IMR-90 (cell line): ENCODE results near the gene AQP6.

Source experiments
- BHLHE40 ChIP-seq: fragments of 150-350 bp; IDR thresholded peaks from 2 replicates; pipeline ENCODE4 v1.6.1; 2016; ENCODE audit warnings: mild to moderate bottlenecking, low read depth, low read length
- CEBPB ChIP-seq: IDR thresholded peaks from 2 replicates; pipeline ENCODE4 v1.6.1; 2012; ENCODE audit warnings: low read depth, low read length, improper control_type of control experiment
- MXI1 ChIP-seq: IDR thresholded peaks from 2 replicates; pipeline ENCODE4 v1.6.1; 2012; ENCODE audit warnings: low read depth, mild to moderate bottlenecking, low read length, moderate library complexity, borderline replicate concordance
- NFE2L2 ChIP-seq: fragments of 150-350 bp; IDR thresholded peaks from 2 replicates; pipeline ENCODE4 v1.6.1; 2016; ENCODE audit warnings: low read depth, mild to moderate bottlenecking, low read length
- POLR2A ChIP-seq: IDR thresholded peaks from 2 replicates; pipeline ENCODE4 v1.6.1; 2012; ENCODE audit warnings: mild to moderate bottlenecking, low read depth, low read length
- RCOR1 ChIP-seq: IDR thresholded peaks from 2 replicates; pipeline ENCODE4 v1.6.1; 2012; ENCODE audit warnings: mild to moderate bottlenecking, low read length, improper control_type of control experiment; ENCODE audit not compliant: insufficient replicate concordance
- RFX5 ChIP-seq: IDR thresholded peaks from 2 replicates; pipeline ENCODE4 v1.8.0; 2012; ENCODE audit warnings: low read depth, mild to moderate bottlenecking, low read length, moderate library complexity
- SMC3 ChIP-seq: fragments of 150-350 bp; IDR thresholded peaks from 2 replicates; pipeline ENCODE4 v1.6.1; 2016; ENCODE audit warnings: low read depth, mild to moderate bottlenecking, antibody characterized with exemption, low read length, moderate library complexity
- TF ChIP-seq, protein P1 (sequence below): conservative IDR thresholded peaks from 2 replicates; pipeline ENCODE4 v1.5.1; 2012; ENCODE audit warnings: mild to moderate bottlenecking, low read depth, low read length, improper control_type of control experiment

DNA sequence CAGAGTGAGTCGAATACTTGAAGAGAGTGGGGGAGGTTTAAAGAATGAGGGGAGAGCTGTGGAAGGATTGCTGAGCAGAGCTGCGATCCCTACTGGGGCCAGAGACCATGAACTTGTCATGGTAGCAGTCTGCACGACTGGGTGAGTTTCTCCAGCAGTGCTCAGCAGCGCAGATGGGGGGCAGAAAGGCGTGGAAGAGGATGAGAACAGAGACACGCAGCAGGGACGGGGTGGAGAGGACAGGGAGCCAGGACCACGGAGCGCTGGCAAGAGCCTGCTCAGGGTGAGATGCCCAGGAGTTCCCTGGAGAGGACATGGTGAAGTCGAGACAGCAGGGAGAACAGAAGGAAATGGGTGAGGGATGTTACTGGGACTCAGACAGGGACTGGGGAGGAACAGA lies 2.1 kb upstream of the AQP6 start:
- TF ChIP-seq MXI1 (no peak), CEBPB (no peak), RFX5 (no peak), SMC3 (no peak), RCOR1 (no peak), BHLHE40 (no peak), NFE2L2 (no peak), POLR2A (no peak)
- TF ChIP-seq, protein P1, sequence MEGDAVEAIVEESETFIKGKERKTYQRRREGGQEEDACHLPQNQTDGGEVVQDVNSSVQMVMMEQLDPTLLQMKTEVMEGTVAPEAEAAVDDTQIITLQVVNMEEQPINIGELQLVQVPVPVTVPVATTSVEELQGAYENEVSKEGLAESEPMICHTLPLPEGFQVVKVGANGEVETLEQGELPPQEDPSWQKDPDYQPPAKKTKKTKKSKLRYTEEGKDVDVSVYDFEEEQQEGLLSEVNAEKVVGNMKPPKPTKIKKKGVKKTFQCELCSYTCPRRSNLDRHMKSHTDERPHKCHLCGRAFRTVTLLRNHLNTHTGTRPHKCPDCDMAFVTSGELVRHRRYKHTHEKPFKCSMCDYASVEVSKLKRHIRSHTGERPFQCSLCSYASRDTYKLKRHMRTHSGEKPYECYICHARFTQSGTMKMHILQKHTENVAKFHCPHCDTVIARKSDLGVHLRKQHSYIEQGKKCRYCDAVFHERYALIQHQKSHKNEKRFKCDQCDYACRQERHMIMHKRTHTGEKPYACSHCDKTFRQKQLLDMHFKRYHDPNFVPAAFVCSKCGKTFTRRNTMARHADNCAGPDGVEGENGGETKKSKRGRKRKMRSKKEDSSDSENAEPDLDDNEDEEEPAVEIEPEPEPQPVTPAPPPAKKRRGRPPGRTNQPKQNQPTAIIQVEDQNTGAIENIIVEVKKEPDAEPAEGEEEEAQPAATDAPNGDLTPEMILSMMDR: no peak
